ENCODE results near the gene TARS1.

Gene TARS1

DNA sequence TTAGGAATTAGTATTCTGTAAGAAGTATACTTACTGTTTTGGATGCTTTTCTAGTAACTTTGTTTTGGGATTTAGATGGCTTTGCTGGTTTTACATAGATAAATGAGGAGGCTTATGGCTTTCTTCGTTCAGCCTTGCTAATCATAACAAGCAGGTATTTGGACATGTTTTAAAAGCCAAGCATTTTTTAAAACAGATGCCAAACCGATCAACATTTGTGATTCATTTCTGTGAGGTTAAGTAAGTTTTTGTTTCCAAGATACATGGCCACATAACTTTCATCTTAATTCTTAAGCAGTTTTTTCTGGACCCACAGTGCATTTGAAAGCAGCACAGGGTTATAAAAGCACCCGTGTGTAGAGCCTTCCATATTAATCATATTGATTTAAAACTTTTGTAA, 21.7 kb downstream of the TARS1 start:
- Histone ChIP-seq H3K27ac (no peak overlapping the region), H4K20me1 (ENCODE audit: insufficient read depth) (no peaks in the 10 kb centered on the region), H3K79me2 (ENCODE audit: insufficient read depth, low read depth) (no peaks in the 10 kb centered on the region)

GRCh38 chr5:33465120-33465519, 24.4 kb downstream of the TARS1 start:
- Histone ChIP-seq H2AFZ (ENCODE audit: low read depth) (no peak overlapping the region), H3K4me3 (IDR thresholded peaks at IDR 0.05; ENCODE audit: insufficient read depth, low read depth, low read length) (no peak overlapping the region), H3K4me1 (ENCODE audit: low read depth, poor library complexity, severe bottlenecking) (no peaks in the 10 kb centered on the region), H3K27ac (no peak overlapping the region), H3K4me2 (no peak overlapping the region), H3K27me3 (ENCODE audit: insufficient read depth, low read depth) (no peaks in the 10 kb centered on the region), H4K20me1 (ENCODE audit: insufficient read depth) (no peaks in the 10 kb centered on the region), H3K9ac (no peak overlapping the region), H3K36me3 (ENCODE audit: insufficient read depth) (peaks cover 13% of the 10 kb centered on the region; the same call in 1 of the 2 replicates), H3K79me2 (ENCODE audit: insufficient read depth, low read depth) (no peaks in the 10 kb centered on the region)
- TF ChIP-seq CTCF (conservative IDR thresholded peaks at IDR 0.05; ENCODE audit: low read depth, low read length), result no peak

More for the DNA sequence above, 21.7 kb downstream of the TARS1 start:
- no peak for TF ChIP-seq CTCF (conservative IDR thresholded peaks at IDR 0.05; ENCODE audit: low read depth, low read length)
- Histone ChIP-seq H3K4me2 (no peak overlapping the region), H3K4me1 (ENCODE audit: low read depth, poor library complexity, severe bottlenecking) (no peaks in the 10 kb centered on the region), H3K4me3 (IDR thresholded peaks at IDR 0.05; ENCODE audit: insufficient read depth, low read depth, low read length) (no peak overlapping the region), H3K27me3 (ENCODE audit: insufficient read depth, low read depth) (no peaks in the 10 kb centered on the region), H3K36me3 (ENCODE audit: insufficient read depth) (peaks cover 21% of the 10 kb centered on the region; the same call in 1 of the 2 replicates), H3K9ac (no peak overlapping the region), H2AFZ (ENCODE audit: low read depth) (no peak overlapping the region)

DNA sequence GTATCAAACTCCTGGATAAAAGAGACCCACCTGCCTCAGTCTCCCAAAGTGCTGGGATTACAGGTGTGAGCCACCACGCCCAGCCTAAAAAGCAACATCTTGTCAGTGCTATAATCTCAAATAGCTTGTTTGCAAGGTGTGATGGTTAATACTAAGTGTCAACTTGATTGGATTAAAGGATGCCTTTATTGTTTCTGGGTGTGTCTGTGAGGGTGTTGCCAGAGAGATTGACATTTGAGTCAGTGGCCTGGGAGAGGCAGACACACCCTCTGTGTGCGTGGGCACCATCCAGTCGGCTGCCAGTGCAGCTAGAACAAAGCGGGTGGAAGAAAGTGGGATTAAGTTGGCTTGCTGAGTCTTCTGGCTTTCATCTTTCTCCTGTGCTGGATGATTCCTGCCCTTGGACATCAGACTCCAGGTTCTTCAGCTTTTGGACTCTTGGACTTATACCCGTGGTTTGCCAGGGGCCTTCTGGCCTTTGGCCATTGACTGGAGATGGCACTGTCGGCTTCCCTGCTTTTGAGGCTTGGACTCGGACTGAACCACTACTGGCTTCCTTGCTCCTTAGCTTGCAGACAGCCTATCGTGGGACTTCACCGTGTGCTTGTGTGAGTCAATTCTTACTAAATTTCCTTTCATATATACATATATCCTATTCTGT, 28.1 kb downstream of the TARS1 start:
- H4K20me1 ChIP-seq (ENCODE audit: insufficient read depth), result no peaks in the 10 kb centered on the region
- no peak overlapping the region for H2AFZ ChIP-seq (ENCODE audit: low read depth)
- TF ChIP-seq CTCF (conservative IDR thresholded peaks at IDR 0.05; ENCODE audit: low read depth, low read length), result no peak
- H3K4me3 ChIP-seq (IDR thresholded peaks at IDR 0.05; ENCODE audit: insufficient read depth, low read depth, low read length), result no peak overlapping the region
- H3K36me3 ChIP-seq (ENCODE audit: insufficient read depth), result no peaks in the 10 kb centered on the region
- no peak overlapping the region for H3K4me2 ChIP-seq
- no peaks in the 10 kb centered on the region for H3K4me1 ChIP-seq (ENCODE audit: low read depth, poor library complexity, severe bottlenecking)
- no peaks in the 10 kb centered on the region for H3K79me2 ChIP-seq (ENCODE audit: insufficient read depth, low read depth)
- no peak overlapping the region for H3K9ac ChIP-seq
- H3K27ac ChIP-seq, result no peak overlapping the region
- H3K27me3 ChIP-seq (ENCODE audit: insufficient read depth, low read depth), result no peaks in the 10 kb centered on the region

GRCh38 chr5:33470544-33470943, 29.8 kb downstream of the TARS1 start:
- Histone ChIP-seq H3K4me1 (ENCODE audit: low read depth, poor library complexity, severe bottlenecking) (no peaks in the 10 kb centered on the region), H3K4me3 (IDR thresholded peaks at IDR 0.05; ENCODE audit: insufficient read depth, low read depth, low read length) (no peak overlapping the region), H2AFZ (ENCODE audit: low read depth) (no peak overlapping the region), H3K9ac (no peak overlapping the region), H3K36me3 (ENCODE audit: insufficient read depth) (no peaks in the 10 kb centered on the region), H3K27me3 (ENCODE audit: insufficient read depth, low read depth) (no peaks in the 10 kb centered on the region), H4K20me1 (ENCODE audit: insufficient read depth) (no peaks in the 10 kb centered on the region), H3K79me2 (ENCODE audit: insufficient read depth, low read depth) (no peaks in the 10 kb centered on the region), H3K4me2 (no peak overlapping the region), H3K27ac (no peak overlapping the region)
- TF ChIP-seq CTCF (conservative IDR thresholded peaks at IDR 0.05; ENCODE audit: low read depth, low read length), result no peak

All from KMS-11 (cell line).